Neural cell (in vitro differentiated cells): ENCODE measurements around the gene ZC3H12C. TPM values are rescaled to one million over a fixed set of nuclear protein-coding genes. Genes with fewer than 3 reads are reported as not detected.
A peak's percentile ranks its signal among the peaks of the same experiment; 100 is the strongest.

ENCODE experiments used
- H2AFZ ChIP-seq: fragments of 200-600, 300-800 bp; sonication (generic), shearing (Covaris generic); 2 replicates; pipeline ENCODE4 v1.6.0; 2014; ENCODE audit warnings: low read depth, mild to moderate bottlenecking, antibody characterized with exemption, low read length, moderate library complexity
- H3F3A ChIP-seq: fragments of 200-600 bp; shearing (Covaris generic); 2 replicates; pipeline ENCODE4 v1.6.1; 2016; ENCODE audit warnings: mild to moderate bottlenecking, moderate library complexity, mixed read lengths, antibody characterized with exemption, low read length; ENCODE audit not compliant: insufficient read depth, poor library complexity, severe bottlenecking
- H3K27ac ChIP-seq: fragments of 200-600, 300-800 bp; sonication (generic), shearing (Covaris generic); 2 replicates; pipeline ENCODE4 v1.5.1; 2014; ENCODE audit warnings: mild to moderate bottlenecking, low read length, moderate library complexity
- H3K27me3 ChIP-seq: fragments of 300-800, 200-600 bp; sonication (generic), shearing (Covaris generic); 2 replicates; pipeline ENCODE4 v1.6.0; 2014; ENCODE audit warnings: mild to moderate bottlenecking, low read depth, low read length, moderate library complexity; ENCODE audit not compliant: insufficient read depth
- H3K36me3 ChIP-seq: fragments of 300-800, 200-600 bp; sonication (generic), shearing (Covaris generic); 2 replicates; pipeline ENCODE4 v1.5.1; 2014; ENCODE audit warnings: mild to moderate bottlenecking, antibody characterized with exemption, low read length, moderate library complexity; ENCODE audit not compliant: insufficient read depth
- H3K4me2 ChIP-seq: fragments of 300-800, 200-600 bp; sonication (generic), shearing (Covaris generic); 2 replicates; pipeline ENCODE4 v1.6.0; 2014; ENCODE audit warnings: mild to moderate bottlenecking, low read length
- H3K4me3 ChIP-seq: fragments of 300-800, 200-600 bp; sonication (generic), shearing (Covaris generic); 2 replicates; pipeline ENCODE4 v1.5.1; 2014; ENCODE audit warnings: mild to moderate bottlenecking, low read length, moderate library complexity
- H3K79me2 ChIP-seq: fragments of 200-600 bp; shearing (Covaris generic); replicated peaks from 2 replicates; pipeline ENCODE4 v1.6.0; 2014; ENCODE audit warnings: mild to moderate bottlenecking, low read length, moderate library complexity; ENCODE audit not compliant: insufficient read depth
- H3K9ac ChIP-seq: fragments of 300-800, 200-600 bp; sonication (generic), shearing (Covaris generic); 2 replicates; pipeline ENCODE4 v1.6.1; 2016; ENCODE audit warnings: mild to moderate bottlenecking, low read length, mixed read lengths
- H3K9me2 ChIP-seq: fragments of 200-600 bp; shearing (Covaris generic); 2 replicates; pipeline ENCODE4 v1.6.1; 2016; ENCODE audit warnings: mild to moderate bottlenecking, low read length, mixed read lengths; ENCODE audit not compliant: insufficient read depth
- H3K9me3 ChIP-seq: fragments of 200-600, 300-800 bp; sonication (generic), shearing (Covaris generic); 2 replicates; pipeline ENCODE4 v1.6.1; 2016; ENCODE audit warnings: mild to moderate bottlenecking, mixed run types, low read length, moderate library complexity, mixed read lengths
- H4K20me1 ChIP-seq: fragments of 200-600 bp; shearing (Covaris generic); 2 replicates; pipeline ENCODE4 v1.6.1; 2016; ENCODE audit warnings: mild to moderate bottlenecking, mixed run types; ENCODE audit not compliant: insufficient read depth
- EP300 ChIP-seq: fragments of 450-650 bp; conservative IDR thresholded peaks from 2 replicates; pipeline ENCODE4 v1.6.1; 2014; ENCODE audit warnings: antibody characterized with exemption, mild to moderate bottlenecking, moderate library complexity; ENCODE audit not compliant: poor library complexity, severe bottlenecking
- EZH2 ChIP-seq: fragments of 200-600, 300-800 bp; shearing (Covaris generic), sonication (generic); IDR thresholded peaks from 2 replicates; pipeline ENCODE4 v1.6.1; 2014; ENCODE audit warnings: antibody characterized with exemption, low read length, borderline replicate concordance, mild to moderate bottlenecking; ENCODE audit not compliant: insufficient read depth, poor library complexity, severe bottlenecking
- MXI1 ChIP-seq: fragments of 450-650 bp; conservative IDR thresholded peaks from 2 replicates; pipeline ENCODE4 v1.6.1; 2014; ENCODE audit warnings: antibody characterized with exemption, mild to moderate bottlenecking; ENCODE audit not compliant: poor library complexity, severe bottlenecking
- POLR2AphosphoS5 ChIP-seq: IDR thresholded peaks from 2 replicates; pipeline ENCODE4 v1.6.1; 2012
- RAD21 ChIP-seq: fragments of 450-650 bp; conservative IDR thresholded peaks from 2 replicates; pipeline ENCODE4 v1.6.1; 2014; ENCODE audit warnings: antibody characterized with exemption, mild to moderate bottlenecking, moderate library complexity
- SMC3 ChIP-seq: fragments of 450-650 bp; conservative IDR thresholded peaks from 2 replicates; pipeline ENCODE4 v1.6.1; 2014; ENCODE audit warnings: antibody characterized with exemption, mild to moderate bottlenecking, moderate library complexity; ENCODE audit not compliant: poor library complexity
- TAF1 ChIP-seq: IDR thresholded peaks from 2 replicates; pipeline ENCODE4 v1.6.1; 2012; ENCODE audit warnings: low read depth
- polyA plus RNA-seq: library from polyadenylated mRNA; depleted of rRNA; stranded (reverse); fragments of >200 nt; gene quantifications from 2 replicates; pipeline ENCODE4 v1.2.3, GENCODE V29; 2014
- TF ChIP-seq, protein P1 (sequence below): IDR thresholded peaks from 2 replicates; pipeline ENCODE4 v1.6.1; 2012; ENCODE audit warnings: borderline replicate concordance
- TF ChIP-seq, protein P2 (sequence below): fragments of 450-650 bp; IDR thresholded peaks from 2 replicates; pipeline ENCODE4 v1.5.1; 2014; ENCODE audit warnings: antibody characterized with exemption, mild to moderate bottlenecking, moderate library complexity; ENCODE audit not compliant: poor library complexity, severe bottlenecking

Gene ZC3H12C
- polyA plus RNA-seq, 1 donor from 2014 or later = 15.1 TPM

DNA sequence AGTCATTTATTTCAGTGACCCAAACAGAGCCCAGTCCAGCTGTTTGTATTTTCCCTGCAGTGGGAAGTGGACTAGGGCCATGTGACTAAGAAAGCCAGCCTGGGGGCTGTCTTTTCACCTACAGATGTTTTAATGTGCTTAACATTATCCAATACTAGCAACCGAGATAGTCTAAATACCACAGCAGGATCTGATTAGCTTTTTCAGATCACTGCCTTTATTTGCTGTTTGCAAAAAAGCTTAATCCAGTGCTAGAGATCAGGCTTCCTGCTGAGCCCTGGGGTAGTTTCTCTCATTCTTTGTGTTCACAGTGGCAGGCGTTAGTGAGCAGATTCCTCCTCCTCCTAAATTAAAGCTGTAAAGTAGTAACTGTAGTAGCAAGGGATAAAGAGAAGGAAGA is 35.0 kb downstream of the ZC3H12C start:
- Histone ChIP-seq H3K9ac (peak overlapping the region; percentile 42), H3F3A (peaks cover 3% of the 10 kb centered on the region), H3K4me3 (peak overlapping the region; percentile 29), H2AFZ (no peak overlapping the region), H3K9me3 (no peaks in the 10 kb centered on the region), H4K20me1 (no peaks in the 10 kb centered on the region), H3K27me3 (no peaks in the 10 kb centered on the region), H3K36me3 (peaks cover 5% of the 10 kb centered on the region), H3K9me2 (no peaks in the 10 kb centered on the region), H3K4me2 (no peak overlapping the region), H3K79me2 (peaks cover 24% of the 10 kb centered on the region), H3K27ac (peak overlapping the region; percentile 44)
- TF ChIP-seq TAF1 = no peak
- no peak for TF ChIP-seq POLR2AphosphoS5
- TF ChIP-seq EZH2 = no peak
- TF ChIP-seq EP300 = no peak
- TF ChIP-seq, protein P1, sequence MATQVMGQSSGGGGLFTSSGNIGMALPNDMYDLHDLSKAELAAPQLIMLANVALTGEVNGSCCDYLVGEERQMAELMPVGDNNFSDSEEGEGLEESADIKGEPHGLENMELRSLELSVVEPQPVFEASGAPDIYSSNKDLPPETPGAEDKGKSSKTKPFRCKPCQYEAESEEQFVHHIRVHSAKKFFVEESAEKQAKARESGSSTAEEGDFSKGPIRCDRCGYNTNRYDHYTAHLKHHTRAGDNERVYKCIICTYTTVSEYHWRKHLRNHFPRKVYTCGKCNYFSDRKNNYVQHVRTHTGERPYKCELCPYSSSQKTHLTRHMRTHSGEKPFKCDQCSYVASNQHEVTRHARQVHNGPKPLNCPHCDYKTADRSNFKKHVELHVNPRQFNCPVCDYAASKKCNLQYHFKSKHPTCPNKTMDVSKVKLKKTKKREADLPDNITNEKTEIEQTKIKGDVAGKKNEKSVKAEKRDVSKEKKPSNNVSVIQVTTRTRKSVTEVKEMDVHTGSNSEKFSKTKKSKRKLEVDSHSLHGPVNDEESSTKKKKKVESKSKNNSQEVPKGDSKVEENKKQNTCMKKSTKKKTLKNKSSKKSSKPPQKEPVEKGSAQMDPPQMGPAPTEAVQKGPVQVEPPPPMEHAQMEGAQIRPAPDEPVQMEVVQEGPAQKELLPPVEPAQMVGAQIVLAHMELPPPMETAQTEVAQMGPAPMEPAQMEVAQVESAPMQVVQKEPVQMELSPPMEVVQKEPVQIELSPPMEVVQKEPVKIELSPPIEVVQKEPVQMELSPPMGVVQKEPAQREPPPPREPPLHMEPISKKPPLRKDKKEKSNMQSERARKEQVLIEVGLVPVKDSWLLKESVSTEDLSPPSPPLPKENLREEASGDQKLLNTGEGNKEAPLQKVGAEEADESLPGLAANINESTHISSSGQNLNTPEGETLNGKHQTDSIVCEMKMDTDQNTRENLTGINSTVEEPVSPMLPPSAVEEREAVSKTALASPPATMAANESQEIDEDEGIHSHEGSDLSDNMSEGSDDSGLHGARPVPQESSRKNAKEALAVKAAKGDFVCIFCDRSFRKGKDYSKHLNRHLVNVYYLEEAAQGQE = no peak
- TF ChIP-seq, protein P2, sequence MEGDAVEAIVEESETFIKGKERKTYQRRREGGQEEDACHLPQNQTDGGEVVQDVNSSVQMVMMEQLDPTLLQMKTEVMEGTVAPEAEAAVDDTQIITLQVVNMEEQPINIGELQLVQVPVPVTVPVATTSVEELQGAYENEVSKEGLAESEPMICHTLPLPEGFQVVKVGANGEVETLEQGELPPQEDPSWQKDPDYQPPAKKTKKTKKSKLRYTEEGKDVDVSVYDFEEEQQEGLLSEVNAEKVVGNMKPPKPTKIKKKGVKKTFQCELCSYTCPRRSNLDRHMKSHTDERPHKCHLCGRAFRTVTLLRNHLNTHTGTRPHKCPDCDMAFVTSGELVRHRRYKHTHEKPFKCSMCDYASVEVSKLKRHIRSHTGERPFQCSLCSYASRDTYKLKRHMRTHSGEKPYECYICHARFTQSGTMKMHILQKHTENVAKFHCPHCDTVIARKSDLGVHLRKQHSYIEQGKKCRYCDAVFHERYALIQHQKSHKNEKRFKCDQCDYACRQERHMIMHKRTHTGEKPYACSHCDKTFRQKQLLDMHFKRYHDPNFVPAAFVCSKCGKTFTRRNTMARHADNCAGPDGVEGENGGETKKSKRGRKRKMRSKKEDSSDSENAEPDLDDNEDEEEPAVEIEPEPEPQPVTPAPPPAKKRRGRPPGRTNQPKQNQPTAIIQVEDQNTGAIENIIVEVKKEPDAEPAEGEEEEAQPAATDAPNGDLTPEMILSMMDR = no peak
- TF ChIP-seq MXI1 = no peak
- no peak for TF ChIP-seq RAD21
- TF ChIP-seq SMC3 = no peak

DNA sequence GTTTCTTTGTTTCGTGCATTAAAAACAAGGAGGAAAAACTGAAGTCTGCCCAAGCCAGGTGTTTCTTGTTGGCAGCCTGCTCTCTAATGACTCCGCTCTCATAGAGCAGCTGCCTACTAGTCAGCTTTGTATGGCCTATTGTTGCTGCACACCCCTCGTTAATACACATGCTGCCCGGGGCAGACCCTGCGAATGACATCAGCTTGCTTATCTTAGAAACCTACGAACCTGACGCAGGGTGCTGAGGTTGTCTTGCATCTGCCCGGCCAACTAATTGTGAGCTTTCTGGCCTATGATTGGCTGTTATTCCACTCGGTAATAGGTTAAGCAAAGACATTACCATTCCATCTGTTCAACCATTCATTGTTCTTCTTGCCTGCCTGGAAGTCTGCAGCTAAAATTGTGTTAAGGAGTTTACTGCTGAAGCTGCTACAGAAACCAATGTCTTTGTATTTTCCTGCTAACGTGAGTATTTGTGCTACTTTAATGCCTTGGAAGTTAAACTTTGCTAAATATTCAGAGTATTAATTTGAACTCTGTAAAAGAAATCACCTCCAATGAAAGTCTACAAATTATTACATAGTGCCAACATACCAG is 37.5 kb downstream of the ZC3H12C start:
- Histone ChIP-seq H3K4me3 (peak overlapping the region; percentile 66), H3K9me2 (no peaks in the 10 kb centered on the region), H3K36me3 (peaks cover 1% of the 10 kb centered on the region), H3K4me2 (peak overlapping the region; percentile 78), H3F3A (peaks cover 3% of the 10 kb centered on the region), H3K9me3 (no peaks in the 10 kb centered on the region), H4K20me1 (no peaks in the 10 kb centered on the region), H3K27ac (peak overlapping the region; percentile 76), H3K79me2 (peaks cover 45% of the 10 kb centered on the region), H2AFZ (peak overlapping the region; percentile 15), H3K9ac (peak overlapping the region; percentile 58), H3K27me3 (no peaks in the 10 kb centered on the region)
- peak; percentile 12 for TF ChIP-seq RAD21
- TF ChIP-seq SMC3 = peak; percentile 31
- TF ChIP-seq, protein P1 = no peak
- TF ChIP-seq POLR2AphosphoS5 = peak; percentile 85
- TF ChIP-seq EP300 = peak; percentile 33
- TF ChIP-seq, protein P2 = no peak
- peak; percentile 52 for TF ChIP-seq MXI1
